ENCODE measurements around the gene RHEX. TPM values are rescaled to one million over a fixed set of nuclear protein-coding genes. Genes with fewer than 3 reads are reported as not detected.
A peak's percentile ranks its signal among the peaks of the same experiment; 100 is the strongest.

The RHEX gene
- polyA plus RNA-seq, 3 donors: not detected

GRCh38 chr1:206012086-206012859, 40.7 kb upstream of the RHEX start:
- Histone ChIP-seq H3K79me2 (ENCODE audit: insufficient read depth, low read length) (no peaks in the 10 kb centered on the region), H3K27ac (ENCODE audit: low read depth in 1 of 2, low read length in 2 of 2) (peak overlapping the region; percentile 44 to 80), H3K9me3 (replicated peaks in 1 of 2; ENCODE audit: control insufficient read depth in 1 of 2, insufficient read depth in 1 of 2, low read length in 2 of 2) (no peaks in the 10 kb centered on the region), H4K20me1 (ENCODE audit: insufficient read depth, low read length) (no peaks in the 10 kb centered on the region), H2AFZ (ENCODE audit: insufficient read depth, low read depth, low read length, poor library complexity, severe bottlenecking) (peak overlapping the region; percentile 72), H3K36me3 (replicated peaks in 1 of 2; ENCODE audit: control insufficient read depth in 1 of 2, insufficient read depth in 2 of 2, low read length in 2 of 2) (no peaks in the 10 kb centered on the region), H3K9ac (ENCODE audit: insufficient read depth, low read length, poor library complexity, severe bottlenecking) (no peak overlapping the region), H3K27me3 (ENCODE audit: control insufficient read depth in 2 of 2, insufficient read depth in 2 of 2, low read length in 2 of 2) (no peaks in the 10 kb centered on the region), H3K4me3 (replicated peaks in 1 of 3; ENCODE audit: low read depth in 2 of 3, low read length in 3 of 3) (peak overlapping the region; percentile 0 to 71 (median 11)), H3K4me2 (replicated peaks; ENCODE audit: extremely low read depth, low read length, poor library complexity, severe bottlenecking) (peak overlapping the region; percentile 74), H3K4me1 (ENCODE audit: control insufficient read depth in 1 of 2, insufficient read depth in 2 of 2, low read length in 2 of 2) (peaks cover 31 to 42% of the 10 kb centered on the region in 2 donors)
- intact Hi-C loops (cut with micrococcal nuclease): loop anchor here in 1 of 2 donors (5.0 kb wide), 1 partner anchor 40 kb away; the partner anchor contains the start of gene RHEX
- peak; percentile 83 to 94 (median 90) for DNase-seq
- H3K4me1 Mint-ChIP-seq: peaks cover 43% of the 10 kb centered on the region
- no peak for TF ChIP-seq CTCF (IDR thresholded peaks at IDR 0.05)
- H3K4me3 Mint-ChIP-seq: peak overlapping the region; percentile 56 to 80
- 5% methylated on average over 7 of the region's 17 CpGs for WGBS (ENCODE audit: insufficient coverage)
- peaks cover 0 to 2% (median 0%) of the 10 kb centered on the region in 3 donors for H3K27me3 Mint-ChIP-seq (ENCODE audit: low read depth in 3 of 3)
- H3K27ac Mint-ChIP-seq: peak overlapping the region; percentile 73 to 92 (median 88)
- no peaks in the 10 kb centered on the region for H3K36me3 Mint-ChIP-seq
- H3K9me3 Mint-ChIP-seq: no peaks in the 10 kb centered on the region

GRCh38 chr1:206013026-206013795, 39.8 kb upstream of the RHEX start:
- H3K27me3 Mint-ChIP-seq (ENCODE audit: low read depth in 3 of 3): peaks cover 0 to 2% (median 0%) of the 10 kb centered on the region in 3 donors
- peak overlapping the region in 1 of 2 donors; percentile 57 for H3K4me3 Mint-ChIP-seq
- H3K9ac ChIP-seq (ENCODE audit: insufficient read depth, low read length, poor library complexity, severe bottlenecking): no peak overlapping the region
- peaks cover 0 to 3% (median 0%) of the 10 kb centered on the region in 7 donors for H3K9me3 Mint-ChIP-seq
- peak overlapping the region; percentile 74 for H3K4me2 ChIP-seq (replicated peaks; ENCODE audit: extremely low read depth, low read length, poor library complexity, severe bottlenecking)
- H3K4me3 ChIP-seq (replicated peaks in 1 of 3; ENCODE audit: low read depth in 2 of 3, low read length in 3 of 3): peak overlapping the region in 1 of 3 experiments; percentile 71
- intact Hi-C loops (cut with micrococcal nuclease): loop anchor here in 1 of 2 donors (5.0 kb wide), 1 partner anchor 39 kb away; the partner anchor contains the start of gene RHEX
- H2AFZ ChIP-seq (ENCODE audit: insufficient read depth, low read depth, low read length, poor library complexity, severe bottlenecking): no peak overlapping the region
- no peaks in the 10 kb centered on the region for H3K27me3 ChIP-seq (ENCODE audit: control insufficient read depth in 2 of 2, insufficient read depth in 2 of 2, low read length in 2 of 2)
- DNase-seq: peak in 2 of 3 donors; percentile 17 to 25
- H3K36me3 Mint-ChIP-seq: no peaks in the 10 kb centered on the region
- H3K79me2 ChIP-seq (ENCODE audit: insufficient read depth, low read length): no peaks in the 10 kb centered on the region
- no peaks in the 10 kb centered on the region for H3K9me3 ChIP-seq (replicated peaks in 1 of 2; ENCODE audit: control insufficient read depth in 1 of 2, insufficient read depth in 1 of 2, low read length in 2 of 2)
- H3K27ac Mint-ChIP-seq: peak overlapping the region; percentile 16 to 92 (median 73)
- peaks cover 31 to 42% of the 10 kb centered on the region in 2 donors for H3K4me1 ChIP-seq (ENCODE audit: control insufficient read depth in 1 of 2, insufficient read depth in 2 of 2, low read length in 2 of 2)
- no peaks in the 10 kb centered on the region for H3K36me3 ChIP-seq (replicated peaks in 1 of 2; ENCODE audit: control insufficient read depth in 1 of 2, insufficient read depth in 2 of 2, low read length in 2 of 2)
- no peaks in the 10 kb centered on the region for H4K20me1 ChIP-seq (ENCODE audit: insufficient read depth, low read length)
- H3K27ac ChIP-seq (ENCODE audit: low read depth in 1 of 2, low read length in 2 of 2): no peak overlapping the region
- TF ChIP-seq CTCF (IDR thresholded peaks at IDR 0.05): no peak
- 0% methylated on average over 1 of the region's 6 CpGs for WGBS (ENCODE audit: insufficient coverage)
- peaks cover 43% of the 10 kb centered on the region for H3K4me1 Mint-ChIP-seq
